Fibroblast of pulmonary artery (primary cell): ENCODE results near the gene ATF1.
A peak's percentile ranks its signal among the peaks of the same experiment; 100 is the strongest.

Experiments
- DNase-seq: peaks from one replicate; pipeline ENCODE4 v3.0.0-alpha.2; 2010; ENCODE audit warnings: low read depth
- H3K4me3 ChIP-seq: replicated peaks from 2 replicates; pipeline ENCODE4 v1.5.1; 2011; ENCODE audit warnings: low read depth, mild to moderate bottlenecking, control low read depth, low read length, moderate library complexity
- CTCF ChIP-seq: IDR thresholded peaks from 2 replicates; pipeline ENCODE4 v1.5.1; 2011; ENCODE audit warnings: mild to moderate bottlenecking, control low read depth, low read length, inconsistent platforms; ENCODE audit errors: missing control alignments

Gene ATF1

GRCh38 chr12:50749459-50749882 is 14.4 kb upstream of the ATF1 start:
- TF ChIP-seq CTCF, result no peak
- DNase-seq, result no peak
- no peak overlapping the region for H3K4me3 ChIP-seq

GRCh38 chr12:50750366-50750765 is 13.5 kb upstream of the ATF1 start:
- no peak overlapping the region for H3K4me3 ChIP-seq
- DNase-seq, result no peak
- TF ChIP-seq CTCF, result no peak

- H3K4me3 ChIP-seq, result no peak overlapping the region
- no peak for TF ChIP-seq CTCF
- no peak for DNase-seq
Observed at GRCh38 chr12:50751948-50752721, 11.8 kb upstream of the ATF1 start.

- no peak overlapping the region for H3K4me3 ChIP-seq
- no peak for TF ChIP-seq CTCF
- DNase-seq, result no peak
Observed at GRCh38 chr12:50753232-50753769, 10.6 kb upstream of the ATF1 start.

- peak overlapping the region; percentile 89 for H3K4me3 ChIP-seq
- DNase-seq, result peak; percentile 56
- no peak for TF ChIP-seq CTCF
Observed at GRCh38 chr12:50764286-50765094, 589 bp downstream of the ATF1 start.

- TF ChIP-seq CTCF, result peak; percentile 66
- DNase-seq, result peak; percentile 58
Observed at GRCh38 chr12:50765095-50765911, 1.4 kb downstream of the ATF1 start.

More at GRCh38 chr12:50765095-50765911, 1.4 kb downstream of the ATF1 start:
- peak overlapping the region; percentile 89 for H3K4me3 ChIP-seq
